Measurements from ENCODE around the gene ESPL1. TPM values are rescaled to one million over a fixed set of nuclear protein-coding genes. Genes with fewer than 3 reads are reported as not detected.

Gene ESPL1
- total and polyA plus RNA-seq, 2 of the 13 experiments (the other 11 are each of a cell fraction or from before 2014, with no cell fraction given) = 5.8 to 11.5 TPM

DNA sequence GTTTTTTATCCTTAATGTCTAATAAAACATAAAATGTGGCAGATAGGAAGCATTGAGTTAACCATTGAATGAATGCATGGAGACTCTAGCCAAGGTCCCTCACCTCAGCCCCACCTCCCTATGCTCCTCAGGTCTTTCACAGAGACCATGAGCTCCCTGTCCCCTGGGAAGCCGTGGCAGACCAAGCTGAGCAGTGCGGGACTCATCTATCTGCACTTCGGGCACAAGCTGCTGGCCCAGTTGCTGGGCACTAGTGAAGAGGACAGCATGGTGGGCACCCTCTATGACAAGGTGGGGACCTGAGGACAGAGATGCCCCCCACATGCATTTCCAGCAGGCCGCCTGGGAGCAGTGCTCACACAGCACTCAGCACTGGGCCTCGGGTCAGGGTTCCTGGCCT, 34.8 kb downstream of the ESPL1 start:
- ATAC-seq (no peak), FAIRE-seq (no peak), DNase-seq (ENCODE audit: low spot score) (no peak)
- peaks cover 50% of the 10 kb centered on the region for H3K4me1 ChIP-seq (ENCODE audit: insufficient read depth, low read length)
- H4K20me1 ChIP-seq (ENCODE audit: insufficient read depth, low read length) = no peaks in the 10 kb centered on the region
- H3K79me2 ChIP-seq (ENCODE audit: insufficient read depth, low read length) = peaks cover 15% of the 10 kb centered on the region
- H3K4me3 ChIP-seq (replicated peaks in 1 of 3; ENCODE audit: insufficient read depth in 1 of 3, low read depth in 2 of 3, low read length in 3 of 3) = no peak overlapping the region
- no peak overlapping the region for H3K9ac ChIP-seq (ENCODE audit: insufficient read depth, low read depth, low read length)
- POLR2A ChIA-PET = interaction anchor here (1.3 to 2.6 kb wide), 2 partner anchors 8 to 18 kb away, joined by 4 to 8 read pairs; partner anchors contain the start of genes AAAS and PFDN5
- BruUV-seq (replicated peaks) = no TSS peak
- CTCF ChIA-PET (ENCODE audit: low intra/inter-chr PET ratio, low total read pairs) = no interaction called here
- no peak overlapping the region for H3K4me2 ChIP-seq (ENCODE audit: low read depth, low read length)
- TF ChIP-seq, protein P1, sequence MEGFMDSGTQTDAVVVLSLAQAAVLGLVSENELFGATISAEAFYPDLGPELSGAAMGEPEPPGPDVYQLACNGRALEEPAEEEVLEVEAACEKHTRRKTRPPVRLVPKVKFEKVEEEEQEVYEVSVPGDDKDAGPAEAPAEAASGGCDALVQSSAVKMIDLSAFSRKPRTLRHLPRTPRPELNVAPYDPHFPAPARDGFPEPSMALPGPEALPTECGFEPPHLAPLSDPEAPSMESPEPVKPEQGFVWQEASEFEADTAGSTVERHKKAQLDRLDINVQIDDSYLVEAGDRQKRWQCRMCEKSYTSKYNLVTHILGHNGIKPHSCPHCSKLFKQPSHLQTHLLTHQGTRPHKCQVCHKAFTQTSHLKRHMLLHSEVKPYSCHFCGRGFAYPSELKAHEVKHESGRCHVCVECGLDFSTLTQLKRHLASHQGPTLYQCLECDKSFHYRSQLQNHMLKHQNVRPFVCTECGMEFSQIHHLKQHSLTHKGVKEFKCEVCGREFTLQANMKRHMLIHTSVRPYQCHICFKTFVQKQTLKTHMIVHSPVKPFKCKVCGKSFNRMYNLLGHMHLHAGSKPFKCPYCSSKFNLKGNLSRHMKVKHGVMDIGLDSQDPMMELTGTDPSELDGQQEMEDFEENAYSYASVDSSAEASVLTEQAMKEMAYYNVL (CRISPR knock-in tag; IDR thresholded peaks at IDR 0.05; ENCODE audit: borderline replicate concordance) = no peak
- TF ChIP-seq, protein P2, sequence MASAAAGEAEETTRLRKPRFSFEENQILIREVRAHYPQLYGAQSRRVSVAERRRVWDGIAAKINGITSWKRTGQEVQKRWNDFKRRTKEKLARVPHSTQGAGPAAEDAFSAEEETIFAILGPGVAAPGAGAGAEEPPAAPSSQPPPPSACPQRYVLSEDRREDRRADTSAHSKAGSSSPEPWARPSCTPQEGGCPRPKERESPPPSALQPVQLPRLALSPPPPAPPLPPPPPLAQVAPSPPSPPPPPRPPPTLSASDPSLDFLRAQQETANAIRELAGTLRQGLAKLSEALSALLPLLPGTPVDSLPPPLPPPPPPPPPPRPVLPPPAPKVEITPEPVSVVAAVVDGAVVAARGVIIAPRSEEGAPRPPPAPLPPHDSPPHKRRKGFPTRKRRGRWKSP (CRISPR knock-in tag; IDR thresholded peaks at IDR 0.05) = 0 out of 2 replicates have a peak, but pooled peaks have one; percentile 26
- TF ChIP-seq PLRG1 (conservative IDR thresholded peaks at IDR 0.05) = no peak
- no peak overlapping the region for H3K27ac ChIP-seq (ENCODE audit: extremely low read length, insufficient read depth, low read length)
- WGBS (ENCODE audit: low lambda C conversion rate) = no CpG with 5 or more reads among the region's 5 CpGs
- intact Hi-C loops (cut with micrococcal nuclease; ENCODE audit: unreplicated experiment) = no loop called here
- no peaks in the 10 kb centered on the region; a peak in 1 of 5 replicates for H3K27me3 ChIP-seq (ENCODE audit: control insufficient read depth in 1 of 2, insufficient read depth in 2 of 2, low read length in 2 of 2)
- no peak overlapping the region for H2AFZ ChIP-seq (ENCODE audit: low read length)
- H3K9me3 ChIP-seq (ENCODE audit: low read length) = no peaks in the 10 kb centered on the region
- H3K36me3 ChIP-seq (replicated peaks in 1 of 2; ENCODE audit: control insufficient read depth in 1 of 2, insufficient read depth in 2 of 2, low read length in 2 of 2) = peaks cover 9 to 42% of the 10 kb centered on the region in 2 experiments
- in situ Hi-C loops (cut with HindIII; ENCODE audit: extremely low pct_ligation_motif_present, low pct_unique_long_range_greater_than_20kb) = no loop called here

DNA sequence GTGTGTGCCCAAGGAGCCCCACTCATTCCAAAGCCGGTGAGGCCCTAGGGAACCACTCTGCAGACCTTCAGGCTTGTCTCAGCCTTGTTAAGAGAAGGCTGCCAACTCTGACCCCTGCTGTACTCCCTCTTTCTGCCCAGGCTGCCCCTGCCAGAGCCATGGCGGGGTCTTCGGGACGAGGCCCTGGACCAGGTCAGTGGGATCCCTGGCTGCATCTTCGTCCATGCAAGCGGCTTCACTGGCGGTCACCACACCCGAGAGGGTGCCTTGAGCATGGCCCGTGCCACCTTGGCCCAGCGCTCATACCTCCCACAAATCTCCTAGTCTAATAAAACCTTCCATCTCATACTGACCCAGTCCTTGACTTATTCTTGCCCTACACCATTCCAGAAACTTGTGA, 38.7 kb downstream of the ESPL1 start:
- intact Hi-C loops (cut with micrococcal nuclease; ENCODE audit: unreplicated experiment) = no loop called here

More for the DNA sequence above, 38.7 kb downstream of the ESPL1 start:
- no peak overlapping the region for H2AFZ ChIP-seq (ENCODE audit: low read length)
- H3K9ac ChIP-seq (ENCODE audit: insufficient read depth, low read depth, low read length) = no peak overlapping the region
- in situ Hi-C loops (cut with HindIII; ENCODE audit: extremely low pct_ligation_motif_present, low pct_unique_long_range_greater_than_20kb) = no loop called here
- FAIRE-seq = no peak
- POLR2A ChIA-PET = no interaction called here
- BruUV-seq (replicated peaks) = no TSS peak
- WGBS (ENCODE audit: low lambda C conversion rate) = 100% methylated on average over 2 of the region's 10 CpGs
- peaks cover 21 to 62% of the 10 kb centered on the region in 2 experiments for H3K36me3 ChIP-seq (replicated peaks in 1 of 2; ENCODE audit: control insufficient read depth in 1 of 2, insufficient read depth in 2 of 2, low read length in 2 of 2)
- peaks cover 18% of the 10 kb centered on the region for H3K4me1 ChIP-seq (ENCODE audit: insufficient read depth, low read length)
- H3K79me2 ChIP-seq (ENCODE audit: insufficient read depth, low read length) = no peaks in the 10 kb centered on the region
- H3K27ac ChIP-seq (ENCODE audit: extremely low read length, insufficient read depth, low read length) = no peak overlapping the region
- CTCF ChIA-PET (ENCODE audit: low intra/inter-chr PET ratio, low total read pairs) = no interaction called here
- H3K27me3 ChIP-seq (ENCODE audit: control insufficient read depth in 1 of 2, insufficient read depth in 2 of 2, low read length in 2 of 2) = no peaks in the 10 kb centered on the region
- no peak for TF ChIP-seq PAWR (CRISPR knock-in tag; IDR thresholded peaks at IDR 0.05; ENCODE audit: borderline replicate concordance)
- 0 out of 2 replicates have a peak, but pooled peaks have one; percentile 34 for TF ChIP-seq RBFOX2 (IDR thresholded peaks at IDR 0.05; ENCODE audit: low read depth, low read length)
- H3K9me3 ChIP-seq (ENCODE audit: low read length) = no peaks in the 10 kb centered on the region
- H3K4me2 ChIP-seq (ENCODE audit: low read depth, low read length) = no peak overlapping the region
- no peak overlapping the region for H3K4me3 ChIP-seq (replicated peaks in 1 of 3; ENCODE audit: insufficient read depth in 1 of 3, low read depth in 2 of 3, low read length in 3 of 3)
- no peak for DNase-seq (ENCODE audit: low spot score)
- H4K20me1 ChIP-seq (ENCODE audit: insufficient read depth, low read length) = no peaks in the 10 kb centered on the region
- no peak for ATAC-seq

Measured in HepG2 (cell line).